Measurements from ENCODE around the gene CASP5. TPM values are rescaled to one million over a fixed set of nuclear protein-coding genes. Genes with fewer than 3 reads are reported as not detected.
A peak's percentile ranks its signal among the peaks of the same experiment; 100 is the strongest.

CASP5 gene
- total RNA-seq, 1 donor, result 0.43 TPM

GRCh38 chr11:105054723-105055493, 31.9 kb upstream of the CASP5 start:
- no peak for TF ChIP-seq CTCF (IDR thresholded peaks at IDR 0.05; ENCODE audit: insufficient read depth, low read depth, low read length)
- no peak for DNase-seq (ENCODE audit: low read depth)

DNA sequence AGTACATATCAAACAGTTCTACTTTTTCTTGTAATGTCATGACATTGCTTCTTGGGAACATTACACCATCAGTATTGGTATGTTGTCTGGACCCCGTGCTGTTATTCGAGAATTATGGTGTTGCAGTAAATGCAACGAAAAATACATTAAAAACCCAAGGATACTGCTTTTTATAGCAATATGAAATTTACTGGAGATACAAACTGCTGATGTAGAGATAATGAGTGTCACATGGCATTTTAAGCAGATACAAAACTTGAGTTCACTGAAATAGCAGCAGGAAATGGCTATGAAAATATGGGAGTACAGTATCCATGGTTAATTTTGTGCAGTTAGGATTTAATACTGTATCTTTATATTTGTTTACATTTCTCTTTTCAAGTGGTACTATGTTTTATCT, 29.5 kb upstream of the CASP5 start:
- no peak for DNase-seq (ENCODE audit: low read depth)
- no peak for TF ChIP-seq CTCF (IDR thresholded peaks at IDR 0.05; ENCODE audit: insufficient read depth, low read depth, low read length)
- no peak overlapping the region for H3K4me3 ChIP-seq (ENCODE audit: low read depth, low read length)

More at GRCh38 chr11:105054723-105055493, 31.9 kb upstream of the CASP5 start:
- no peak overlapping the region for H3K4me3 ChIP-seq (ENCODE audit: low read depth, low read length)

DNA sequence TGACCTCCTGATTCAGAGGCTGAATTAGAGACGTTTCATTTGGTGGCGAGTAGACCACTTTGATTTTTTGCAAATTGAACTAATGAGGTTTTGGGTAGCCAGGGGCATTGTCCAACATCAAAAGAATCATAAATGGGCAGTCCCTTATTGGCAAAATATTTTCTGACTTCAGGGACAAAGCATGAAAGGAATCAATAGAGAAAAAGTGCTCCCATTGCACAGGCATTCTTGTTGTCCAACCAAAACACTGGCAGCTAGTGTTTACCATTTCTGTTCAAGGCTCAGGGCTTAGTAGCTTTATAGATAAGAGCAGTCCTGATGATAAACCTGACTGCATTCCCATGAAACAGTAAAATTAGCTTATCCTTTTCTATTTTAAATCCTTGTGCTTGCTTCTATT, 28.6 kb upstream of the CASP5 start:
- DNase-seq (ENCODE audit: low read depth), result peak; percentile 42
- H3K4me3 ChIP-seq (ENCODE audit: low read depth, low read length), result no peak overlapping the region
- no peak for TF ChIP-seq CTCF (IDR thresholded peaks at IDR 0.05; ENCODE audit: insufficient read depth, low read depth, low read length)

GRCh38 chr11:105049481-105049880, 26.5 kb upstream of the CASP5 start:
- no peak for TF ChIP-seq CTCF (IDR thresholded peaks at IDR 0.05; ENCODE audit: insufficient read depth, low read depth, low read length)
- DNase-seq (ENCODE audit: low read depth), result no peak
- no peak overlapping the region for H3K4me3 ChIP-seq (ENCODE audit: low read depth, low read length)

DNA sequence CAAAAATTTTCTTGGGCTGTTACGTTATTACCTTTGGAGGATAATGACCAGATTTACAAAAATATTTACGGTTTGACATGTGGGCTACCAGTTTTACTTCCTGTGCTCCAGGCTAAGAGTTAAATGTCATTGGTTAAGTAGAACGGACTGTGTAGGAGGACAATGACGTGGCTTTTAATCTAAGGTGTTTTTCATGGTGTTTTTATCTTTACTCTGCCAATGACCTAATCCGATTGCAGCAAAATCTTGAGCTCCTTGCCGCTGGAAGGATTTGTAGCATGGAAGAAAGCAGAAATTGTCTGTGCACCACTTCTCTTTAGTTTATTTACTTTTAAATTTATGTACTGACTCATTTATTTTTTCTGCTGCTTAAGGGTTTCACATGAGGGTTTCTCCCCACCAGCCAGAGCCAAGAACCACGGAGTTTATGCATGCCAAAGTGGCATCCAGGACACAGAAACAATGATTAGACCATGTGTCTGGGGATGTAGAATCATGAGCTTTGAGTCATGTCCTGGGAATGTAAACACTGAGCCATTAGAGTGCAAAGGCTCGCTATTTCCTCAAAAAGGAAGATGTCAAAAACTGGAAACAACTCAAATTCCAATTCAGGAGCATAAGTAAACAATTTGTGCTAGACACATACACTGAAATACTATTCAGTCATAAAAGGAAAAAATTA, 24.1 kb upstream of the CASP5 start:
- no peak overlapping the region for H3K4me3 ChIP-seq (ENCODE audit: low read depth, low read length)
- TF ChIP-seq CTCF (IDR thresholded peaks at IDR 0.05; ENCODE audit: insufficient read depth, low read depth, low read length), result no peak
- DNase-seq (ENCODE audit: low read depth), result peak; percentile 99

GRCh38 chr11:105045676-105046296, 22.8 kb upstream of the CASP5 start:
- DNase-seq (ENCODE audit: low read depth), result no peak
- no peak for TF ChIP-seq CTCF (IDR thresholded peaks at IDR 0.05; ENCODE audit: insufficient read depth, low read depth, low read length)
- peak overlapping the region; percentile 61 for H3K4me3 ChIP-seq (ENCODE audit: low read depth, low read length)

- peak; percentile 92 for DNase-seq (ENCODE audit: low read depth)
- H3K4me3 ChIP-seq (ENCODE audit: low read depth, low read length), result peak within 1 kb of the TSS; percentile 61
Observed at GRCh38 chr11:105044557-105045524, 21.9 kb upstream of the CASP5 start, which contains the start of gene CARD16. TSS of gene CARD16 (minus strand) at chr11:105045335. CDS start at chr11:105045297, 38 bp downstream.
